B cell (primary cell): ENCODE results near the gene CDKN3. TPM values are rescaled to one million over a fixed set of nuclear protein-coding genes. Genes with fewer than 3 reads are reported as not detected.
A peak's percentile ranks its signal among the peaks of the same experiment; 100 is the strongest.

Experiments used
- ATAC-seq: fragments of 200-7000 bp; cut with Tn5 transposase; one replicate; pipeline ENCODE4 v1.10.0; 2021; ENCODE audit warnings: low read depth, mild to moderate bottlenecking, moderate number of reproducible peaks, moderate library complexity
- CTCF ChIA-PET: fragments of 350-600 bp; sonication (Branson Sonifier 250); formaldehyde crosslinking; loops from one replicate; lab custom pipeline; 2021; ENCODE audit warnings: antibody characterized with exemption, inconsistent platforms; lab: Charles Lee
- POLR2A ChIA-PET: fragments of 350-600 bp; sonication (Branson Sonifier 250); formaldehyde crosslinking; loops from one replicate; lab custom pipeline; 2021; ENCODE audit warnings: antibody characterized with exemption; lab: Charles Lee
- DNase-seq: peaks from one replicate; pipeline ENCODE4 v3.0.0; 2013
- H2AFZ ChIP-seq: 2 replicates; pipeline ENCODE4 v1.6.1; 2012; ENCODE audit warnings: mild to moderate bottlenecking, low read depth, low read length; ENCODE audit not compliant: insufficient read depth, poor library complexity, severe bottlenecking
- H3K27ac ChIP-seq, 2 donors: 1 replicate in 1 of 2; 2 replicates in 1 of 2; pipeline ENCODE4 v1.5.1; 2012 to 2013; ENCODE audit warnings: low read length in 2 of 2, mild to moderate bottlenecking in 2 of 2, moderate library complexity in 1 of 2
- H3K27me3 ChIP-seq, 4 experiments: fragments of 200-600 bp in 1 of 4; sonication (generic) in 1 of 4; replicated peaks in 1 of 4; 1 replicate in 2 of 4; 2 replicates in 2 of 4; pipeline versions ENCODE4 v1.6.1 to v1.7.0; 2013 to 2016; ENCODE audit warnings: low read length in 3 of 4, mild to moderate bottlenecking in 2 of 4, mixed read lengths in 1 of 4, moderate library complexity in 1 of 4; ENCODE audit not compliant: insufficient read depth in 4 of 4, control insufficient read depth in 3 of 4; ENCODE audit errors: control extremely low read depth in 1 of 4
- H3K36me3 ChIP-seq, 2 experiments: replicated peaks in 1 of 2; 1 replicate in 1 of 2; 2 replicates in 1 of 2; pipeline versions ENCODE4 v1.6.1 to v1.7.1; 2013; ENCODE audit warnings: low read length in 1 of 2; ENCODE audit not compliant: insufficient read depth in 2 of 2, control insufficient read depth in 1 of 2; ENCODE audit errors: control extremely low read depth in 1 of 2, extremely low read depth in 1 of 2
- H3K4me1 ChIP-seq, 2 donors: fragments of 200-600 bp in 1 of 2; sonication (generic) in 1 of 2; 1 replicate in 1 of 2; 2 replicates in 1 of 2; pipeline versions ENCODE4 v1.5.1 to v1.6.1; 2013 to 2017; ENCODE audit warnings: low read length in 2 of 2; ENCODE audit not compliant: control insufficient read depth in 2 of 2, insufficient read depth in 2 of 2
- H3K4me2 ChIP-seq: replicated peaks from 2 replicates; pipeline ENCODE3; 2012; ENCODE audit warnings: mild to moderate bottlenecking, low read depth, low read length; ENCODE audit not compliant: poor library complexity, severe bottlenecking
- H3K4me3 ChIP-seq, 5 experiments: fragments of 200-600 bp in 1 of 5; sonication (generic) in 1 of 5; 1 replicate in 3 of 5; 2 replicates in 2 of 5; pipeline versions ENCODE4 v1.5.1 to v1.7.0; 2011 to 2016; ENCODE audit warnings: low read length in 4 of 5, mild to moderate bottlenecking in 4 of 5, low read depth in 2 of 5, control low read depth in 1 of 5, moderate library complexity in 1 of 5; ENCODE audit not compliant: insufficient read depth in 1 of 5; ENCODE audit errors: control extremely low read depth in 1 of 5, extremely low read depth in 1 of 5
- H3K79me2 ChIP-seq: fragments of 200-600 bp; sonication (generic); one replicate; pipeline ENCODE4 v1.6.0; 2016; ENCODE audit warnings: low read length; ENCODE audit not compliant: control insufficient read depth, insufficient read depth
- H3K9ac ChIP-seq: fragments of 200-600 bp; sonication (generic); 2 replicates; pipeline ENCODE4 v1.6.1; 2017; ENCODE audit warnings: mild to moderate bottlenecking, low read length, moderate library complexity
- H3K9me3 ChIP-seq, 3 donors: one replicate each; pipeline versions ENCODE4 v1.6.1 to v1.7.1; 2013; ENCODE audit warnings: low read length in 2 of 3; ENCODE audit not compliant: control insufficient read depth in 2 of 3, insufficient read depth in 1 of 3; ENCODE audit errors: control extremely low read depth in 1 of 3
- H4K20me1 ChIP-seq: 2 replicates; pipeline ENCODE4 v1.6.0; 2012; ENCODE audit warnings: mild to moderate bottlenecking, low read length; ENCODE audit not compliant: insufficient read depth, control insufficient read depth, poor library complexity, severe bottlenecking
- H3K27ac Mint-ChIP-seq: one replicate; pipeline ENCODE4 v1.8.0; 2021; ENCODE audit warnings: mixed read lengths
- H3K27me3 Mint-ChIP-seq: one replicate; pipeline ENCODE4 v1.8.0; 2021; ENCODE audit warnings: mixed read lengths
- H3K4me1 Mint-ChIP-seq: one replicate; pipeline ENCODE4 v1.8.0; 2021; ENCODE audit warnings: mixed read lengths
- H3K4me3 Mint-ChIP-seq: one replicate; pipeline ENCODE4 v1.8.0; 2021; ENCODE audit warnings: mixed read lengths
- H3K9me3 Mint-ChIP-seq: one replicate; pipeline ENCODE4 v1.8.0; 2022; ENCODE audit warnings: mixed read lengths; ENCODE audit not compliant: insufficient read depth
- CTCF ChIP-seq: fragments of 200-600 bp; IDR thresholded peaks from one replicate; pipeline ENCODE4 v1.8.0; 2022; ENCODE audit warnings: antibody characterized with exemption, mild to moderate bottlenecking
- EZH2 ChIP-seq: IDR thresholded peaks from 2 replicates; pipeline ENCODE4 v1.6.1; 2012; ENCODE audit warnings: borderline replicate concordance, low read depth, mild to moderate bottlenecking, moderate library complexity, low read length; ENCODE audit not compliant: insufficient read depth, poor library complexity, severe bottlenecking
- WGBS: methylation state at CpG from one replicate; pipeline ENCODE4 v1.1.5; 2013; ENCODE audit warnings: missing lambda C conversion rate; ENCODE audit not compliant: insufficient coverage; 5-methylcytosine and 5-hydroxymethylcytosine counted together
- intact Hi-C: fragments of 100-400 bp; cut with micrococcal nuclease; formaldehyde crosslinking; loops from one replicate; pipeline ENCODE4 v1.10.0; 2022
- polyA plus RNA-seq: library from polyadenylated mRNA; depleted of rRNA; stranded (reverse); fragments of >200 nt; gene quantifications from 2 replicates; pipeline ENCODE4 v1.2.3, GENCODE V29; 2012
- total RNA-seq, 2 donors: library from RNA; stranded (reverse); fragments of 120-200 nt in 1 of 2; gene quantifications; 1 replicate in 1 of 2; 2 replicates in 1 of 2; pipeline versions ENCODE4 v1.2.3 to v1.2.4, GENCODE V29; 2013 to 2022

CDKN3 gene
- total and polyA plus RNA-seq, 2 donors (not counting 1 experiment from before 2014, with no cell fraction given): 0.42 to 1.0 TPM

DNA sequence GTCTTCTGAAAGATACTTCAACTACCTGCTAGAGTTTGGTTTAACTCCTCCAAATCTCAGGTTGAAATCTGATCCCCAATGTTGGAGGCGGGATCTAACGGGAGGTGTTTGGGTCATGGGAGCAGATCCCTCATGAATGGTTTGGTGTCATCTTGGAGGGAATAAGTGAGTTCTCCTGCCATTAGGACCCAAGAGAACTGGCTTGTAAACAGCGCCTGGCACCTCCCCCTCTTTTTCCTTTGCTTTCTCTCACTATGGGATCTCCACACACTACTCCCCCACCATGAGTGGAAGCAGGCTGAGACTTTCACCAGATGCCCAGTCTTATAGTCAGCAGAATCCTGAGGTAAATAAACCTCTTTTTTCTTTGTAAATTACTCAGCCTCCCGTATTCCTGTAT is 41.9 kb downstream of the CDKN3 start:
- H3K27ac ChIP-seq: no peak overlapping the region
- POLR2A ChIA-PET: no interaction called here
- H3K27me3 ChIP-seq: no peaks in the 10 kb centered on the region
- H3K27ac Mint-ChIP-seq: peak overlapping the region; percentile 29
- no peak overlapping the region for H3K4me3 Mint-ChIP-seq
- 100% methylated on average over 3 of the region's 4 CpGs for WGBS
- ATAC-seq (no peak), DNase-seq (no peak)
- no peaks in the 10 kb centered on the region for H3K9me3 ChIP-seq
- no peak overlapping the region for H3K4me2 ChIP-seq
- H3K36me3 ChIP-seq: peaks cover 0 to 4% of the 10 kb centered on the region in 2 experiments
- TF ChIP-seq EZH2 (no peak), CTCF (no peak)
- no peaks in the 10 kb centered on the region for H3K9me3 Mint-ChIP-seq
- H3K79me2 ChIP-seq: peaks cover 70% of the 10 kb centered on the region
- H3K9ac ChIP-seq: no peak overlapping the region
- H3K4me1 ChIP-seq: peaks cover 26 to 27% of the 10 kb centered on the region in 2 donors
- peaks cover 14% of the 10 kb centered on the region for H4K20me1 ChIP-seq
- intact Hi-C loops: no loop called here
- no peaks in the 10 kb centered on the region for H3K27me3 Mint-ChIP-seq
- CTCF ChIA-PET: interaction anchor here (0.7 to 1.3 kb wide), 4 partner anchors 34 to 446 kb away, joined by 3 to 5 read pairs (median 4); partner anchors contain the start of gene GMFB
- H3K4me3 ChIP-seq: no peak overlapping the region
- no peak overlapping the region for H2AFZ ChIP-seq
- peaks cover 66% of the 10 kb centered on the region for H3K4me1 Mint-ChIP-seq

DNA sequence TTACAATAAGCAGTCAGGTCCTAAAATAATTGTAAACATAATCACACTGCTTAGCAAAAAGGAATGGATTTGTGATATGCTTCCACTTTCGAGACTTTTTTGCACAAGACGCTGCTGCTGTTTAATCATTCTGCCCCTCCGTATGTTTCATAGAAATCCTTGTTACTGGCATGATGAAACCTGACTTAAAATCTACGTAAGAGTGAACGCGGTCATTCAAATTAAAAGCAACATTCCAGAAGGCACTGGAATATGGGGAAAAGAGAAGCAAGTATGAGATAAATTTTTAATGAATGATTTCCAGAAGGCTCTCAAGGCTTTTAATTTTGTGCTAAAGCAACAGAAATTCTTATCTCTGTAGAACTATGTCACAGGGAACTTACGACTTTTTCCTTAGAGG is 43.2 kb downstream of the CDKN3 start:
- no peaks in the 10 kb centered on the region for H3K27me3 ChIP-seq
- ChIA-PET POLR2A (no interaction called here), CTCF (interaction anchor here (1.2 to 1.3 kb wide), 2 partner anchors 69 to 334 kb away, joined by 3 to 4 read pairs; partner anchors contain the start of gene CGRRF1)
- peak overlapping the region; percentile 90 for H3K27ac Mint-ChIP-seq
- H3K9me3 ChIP-seq: no peaks in the 10 kb centered on the region
- H3K4me3 ChIP-seq: peak overlapping the region in 3 of 5 experiments; percentile 62 to 73 (median 67)
- H3K36me3 ChIP-seq: peaks cover 0 to 2% of the 10 kb centered on the region in 2 experiments
- no peak for TF ChIP-seq CTCF
- no peak for TF ChIP-seq EZH2
- H3K9me3 Mint-ChIP-seq: no peaks in the 10 kb centered on the region
- peak overlapping the region; percentile 79 for H3K4me2 ChIP-seq
- 93% methylated on average over 3 of the region's 7 CpGs for WGBS
- peaks cover 2% of the 10 kb centered on the region for H3K27me3 Mint-ChIP-seq
- H3K79me2 ChIP-seq: peaks cover 57% of the 10 kb centered on the region
- H3K9ac ChIP-seq: peak overlapping the region; percentile 70
- ATAC-seq (no peak), DNase-seq (no peak)
- peaks cover 56% of the 10 kb centered on the region for H3K4me1 Mint-ChIP-seq
- intact Hi-C loops: loop anchor here (2.0 to 5.0 kb wide), 3 partner anchors 612 to 1287 kb away; partner anchors contain the start of genes DDHD1, FBXO34 and MAPK1IP1L
- peak overlapping the region; percentile 90 for H3K4me3 Mint-ChIP-seq
- H4K20me1 ChIP-seq: peaks cover 14% of the 10 kb centered on the region
- H3K27ac ChIP-seq: peak overlapping the region in 1 of 2 donors; percentile 22
- H3K4me1 ChIP-seq: peaks cover 26 to 27% of the 10 kb centered on the region in 2 donors
- H2AFZ ChIP-seq: peak overlapping the region; percentile 94
